Liver (tissue), 3 donors: ENCODE results near the gene FZD10.

Experiments used
- CTCF ChIP-seq: fragments of 150-350 bp; IDR thresholded peaks from 2 replicates; pipeline ENCODE4 v1.5.1; 2017; ENCODE audit warnings: improper control_type of control experiment, low read depth, low read length; ENCODE audit not compliant: missing input control
- EGR1 ChIP-seq, 2 donors: IDR thresholded peaks; 2 replicates each; pipeline ENCODE4 v1.6.1; 2016 to 2018; ENCODE audit warnings: antibody characterized with exemption in 2 of 2, low read depth in 2 of 2
- FOXA1 ChIP-seq: IDR thresholded peaks from 2 replicates; pipeline ENCODE4 v1.6.1; 2016; ENCODE audit warnings: antibody characterized with exemption
- GABPA ChIP-seq, 2 donors: IDR thresholded peaks in 1 of 2; conservative IDR thresholded peaks in 1 of 2; 2 replicates each; pipeline ENCODE4 v1.6.1; 2016; ENCODE audit warnings: antibody characterized with exemption in 2 of 2, mild to moderate bottlenecking in 1 of 2, moderate library complexity in 1 of 2
- JUND ChIP-seq, 2 donors: IDR thresholded peaks; 2 replicates each; pipeline ENCODE4 v1.6.1; 2016; ENCODE audit warnings: antibody characterized with exemption in 2 of 2
- RAD21 ChIP-seq, 2 donors: IDR thresholded peaks; 2 replicates each; pipeline ENCODE4 v1.6.1; 2016; ENCODE audit warnings: antibody characterized with exemption in 2 of 2, mild to moderate bottlenecking in 2 of 2
- YY1 ChIP-seq: IDR thresholded peaks from 2 replicates; pipeline ENCODE4 v1.6.1; 2016; ENCODE audit warnings: antibody characterized with exemption, mild to moderate bottlenecking
- ZBTB33 ChIP-seq: IDR thresholded peaks from 2 replicates; pipeline ENCODE4 v1.6.1; 2016; ENCODE audit warnings: antibody characterized with exemption
- donor health status: healthy.
- donor health status: healthy.

GRCh38 chr12:130115646-130116045 is 46.6 kb upstream of the FZD10 start:
- TF ChIP-seq JUND (IDR thresholded peaks at IDR 0.05) (no peak), FOXA1 (no peak), CTCF (no peak), GABPA (IDR thresholded peaks at IDR 0.05 in 1 of 2, conservative IDR thresholded peaks at IDR 0.05 in 1 of 2) (no peak), EGR1 (IDR thresholded peaks at IDR 0.05; ENCODE audit: low read depth in 2 of 2) (no peak), YY1 (no peak), ZBTB33 (no peak), RAD21 (IDR thresholded peaks at IDR 0.05) (no peak)
